ENCODE measurements around the gene MACROD1.

The MACROD1 gene, protein sequence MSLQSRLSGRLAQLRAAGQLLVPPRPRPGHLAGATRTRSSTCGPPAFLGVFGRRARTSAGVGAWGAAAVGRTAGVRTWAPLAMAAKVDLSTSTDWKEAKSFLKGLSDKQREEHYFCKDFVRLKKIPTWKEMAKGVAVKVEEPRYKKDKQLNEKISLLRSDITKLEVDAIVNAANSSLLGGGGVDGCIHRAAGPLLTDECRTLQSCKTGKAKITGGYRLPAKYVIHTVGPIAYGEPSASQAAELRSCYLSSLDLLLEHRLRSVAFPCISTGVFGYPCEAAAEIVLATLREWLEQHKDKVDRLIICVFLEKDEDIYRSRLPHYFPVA

DNA sequence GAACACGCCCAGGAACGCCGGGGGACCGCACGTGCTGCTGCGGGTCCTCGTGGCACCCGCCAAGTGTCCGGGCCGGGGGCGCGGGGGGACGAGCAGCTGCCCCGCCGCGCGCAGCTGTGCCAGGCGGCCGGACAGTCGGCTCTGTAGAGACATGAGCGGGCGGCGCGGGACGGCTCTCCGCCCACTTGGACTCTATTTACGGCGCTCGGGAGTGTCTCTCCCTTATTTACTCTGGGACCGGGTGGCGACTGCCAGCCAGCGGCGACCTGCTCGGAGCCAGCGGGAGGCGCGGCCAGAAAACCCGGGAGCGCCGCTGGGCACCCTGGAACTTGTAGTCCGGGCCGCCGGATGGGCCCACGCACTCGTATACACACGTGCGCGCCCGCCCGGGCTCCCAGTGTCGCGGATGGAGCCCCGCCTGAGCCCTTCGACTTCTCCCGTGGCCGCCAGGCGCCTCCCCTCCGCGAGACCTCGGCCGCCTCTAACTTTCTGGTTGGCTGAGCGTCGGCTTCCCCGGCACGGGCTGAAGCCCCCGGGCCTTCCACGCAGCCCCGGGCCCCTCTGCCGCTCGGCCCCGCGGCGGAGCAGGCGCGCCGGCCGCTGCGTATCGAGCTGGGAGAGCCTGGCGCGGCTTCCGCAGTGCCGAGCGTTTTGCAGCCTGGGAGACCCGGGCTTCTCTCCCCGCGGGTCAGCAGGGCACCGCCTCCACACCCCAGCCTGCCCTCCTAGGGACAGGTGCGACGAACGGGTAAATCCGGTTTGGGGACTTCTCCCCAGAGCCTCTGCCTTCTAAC is at the start of gene MACROD1:
TSS of gene MACROD1 (minus strand) at position 272 of the 794 bp plus-strand sequence. CDS start at position 153, 119 bp downstream.
- peak; percentile 79 for DNase-seq

DNA sequence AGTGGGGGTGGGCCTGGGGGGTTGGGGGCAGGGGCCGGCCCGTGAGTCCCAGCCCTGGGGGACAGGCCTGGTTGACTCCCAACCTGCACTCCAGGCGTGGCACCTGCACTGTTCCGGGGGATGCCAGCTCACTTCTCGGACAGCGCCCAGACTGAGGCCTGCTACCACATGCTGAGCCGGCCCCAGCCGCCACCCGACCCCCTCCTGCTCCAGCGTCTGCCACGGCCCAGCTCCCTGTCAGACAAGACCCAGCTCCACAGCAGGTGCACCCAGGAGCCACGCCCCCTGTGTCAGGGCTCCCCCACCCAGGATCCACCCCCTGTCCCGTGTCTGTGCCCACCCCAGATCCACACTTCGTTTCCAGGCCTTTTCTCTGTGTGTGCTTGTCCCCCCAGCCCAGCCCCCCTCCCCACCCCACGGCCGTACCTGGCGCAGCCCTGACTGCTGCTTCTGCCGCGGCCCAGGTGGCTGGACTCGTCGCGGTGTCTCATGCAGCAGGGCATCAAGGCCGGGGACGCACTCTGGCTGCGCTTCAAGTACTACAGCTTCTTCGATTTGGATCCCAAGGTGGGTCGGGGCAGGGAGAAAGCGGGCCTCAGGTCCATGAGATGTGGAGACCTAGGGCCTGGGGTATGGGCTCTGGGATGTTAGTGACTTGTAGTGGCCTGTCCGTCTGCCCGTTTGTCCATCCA is 45.4 kb upstream of the MACROD1 start:
- no peak for DNase-seq

DNA sequence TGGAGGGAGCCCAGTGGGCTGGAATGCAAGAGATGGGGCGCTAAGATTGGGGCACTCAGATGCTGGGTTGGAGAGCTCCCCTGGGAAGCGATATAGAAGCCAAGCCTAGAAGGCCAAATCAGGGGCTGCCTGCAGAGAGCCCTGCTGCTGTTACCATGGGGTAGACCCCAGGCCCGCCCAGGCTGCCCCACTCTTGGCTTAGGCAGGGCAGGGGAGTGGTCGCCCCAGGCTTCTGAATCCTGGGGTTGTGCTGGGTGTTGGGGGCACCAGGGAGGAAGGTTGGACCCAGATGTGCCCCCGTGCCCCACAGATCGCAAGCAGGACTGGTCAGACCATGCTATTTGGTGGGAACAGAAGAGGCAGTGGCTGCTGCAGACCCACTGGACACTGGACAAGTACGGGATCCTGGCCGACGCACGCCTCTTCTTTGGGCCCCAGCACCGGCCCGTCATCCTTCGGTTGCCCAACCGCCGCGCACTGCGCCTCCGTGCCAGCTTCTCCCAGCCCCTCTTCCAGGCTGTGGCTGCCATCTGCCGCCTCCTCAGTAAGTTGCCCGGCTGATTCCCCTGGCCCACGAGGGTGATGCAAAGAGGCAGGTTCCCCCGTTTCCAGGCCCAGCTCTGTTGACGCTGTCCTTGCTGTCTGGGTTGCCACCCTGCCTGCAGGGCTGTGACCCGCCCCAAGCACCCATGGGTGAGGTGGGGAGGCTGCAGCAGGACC is 44.5 kb upstream of the MACROD1 start:
- no peak for DNase-seq

DNA sequence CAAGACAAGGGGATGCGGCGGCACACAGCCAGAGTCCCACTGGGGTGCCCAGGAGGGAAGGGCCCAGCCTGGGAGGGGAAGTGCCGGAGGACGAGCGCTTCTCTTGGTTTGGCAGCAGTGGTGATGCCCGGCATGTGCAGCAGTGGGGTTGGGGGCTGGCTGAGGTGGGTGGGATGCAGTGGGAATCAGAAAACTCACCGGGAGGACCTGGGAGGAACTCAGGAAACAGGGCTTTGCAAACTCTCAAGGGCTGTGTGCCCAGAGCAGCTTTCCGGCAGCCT is 43.6 kb upstream of the MACROD1 start:
- DNase-seq: no peak

DNA sequence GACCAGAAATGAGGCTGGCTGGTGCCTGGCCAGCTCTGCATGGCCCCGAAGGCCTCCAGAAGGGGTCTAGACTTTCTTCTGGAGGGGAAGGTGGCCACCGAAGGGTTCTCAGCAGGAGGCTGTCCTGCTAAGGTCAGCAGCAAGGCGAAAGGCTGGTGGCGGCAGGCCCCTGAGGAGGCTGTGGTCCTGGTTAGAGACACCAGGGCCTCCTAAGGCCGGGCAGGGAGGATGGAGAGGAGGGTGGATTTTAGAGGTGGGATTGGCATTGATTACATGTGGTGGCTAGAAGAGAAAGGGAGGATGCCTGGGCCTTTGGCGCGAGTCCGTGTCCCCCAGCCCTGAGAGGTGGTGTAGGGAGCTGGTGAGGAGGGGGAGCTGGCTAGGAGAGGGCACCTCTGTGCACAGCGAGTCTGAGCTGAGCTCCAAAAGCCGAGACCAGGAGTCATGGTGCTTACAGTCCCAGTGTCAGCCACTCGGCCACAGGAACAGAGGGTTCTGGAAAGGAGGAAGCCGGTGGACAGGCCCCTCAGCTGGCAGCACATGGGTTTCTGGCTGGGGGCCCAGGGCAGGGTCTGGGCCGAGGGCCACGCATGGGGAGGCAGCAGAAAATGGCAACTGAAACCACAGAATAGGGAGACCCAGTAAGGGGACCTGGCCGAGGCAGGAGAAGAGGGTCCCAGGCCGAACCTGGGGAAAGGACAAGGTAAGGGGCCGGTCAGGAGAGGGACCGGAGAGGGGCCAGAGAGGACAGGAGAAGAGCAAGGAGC is 43.1 kb upstream of the MACROD1 start:
- no peak for DNase-seq

DNA sequence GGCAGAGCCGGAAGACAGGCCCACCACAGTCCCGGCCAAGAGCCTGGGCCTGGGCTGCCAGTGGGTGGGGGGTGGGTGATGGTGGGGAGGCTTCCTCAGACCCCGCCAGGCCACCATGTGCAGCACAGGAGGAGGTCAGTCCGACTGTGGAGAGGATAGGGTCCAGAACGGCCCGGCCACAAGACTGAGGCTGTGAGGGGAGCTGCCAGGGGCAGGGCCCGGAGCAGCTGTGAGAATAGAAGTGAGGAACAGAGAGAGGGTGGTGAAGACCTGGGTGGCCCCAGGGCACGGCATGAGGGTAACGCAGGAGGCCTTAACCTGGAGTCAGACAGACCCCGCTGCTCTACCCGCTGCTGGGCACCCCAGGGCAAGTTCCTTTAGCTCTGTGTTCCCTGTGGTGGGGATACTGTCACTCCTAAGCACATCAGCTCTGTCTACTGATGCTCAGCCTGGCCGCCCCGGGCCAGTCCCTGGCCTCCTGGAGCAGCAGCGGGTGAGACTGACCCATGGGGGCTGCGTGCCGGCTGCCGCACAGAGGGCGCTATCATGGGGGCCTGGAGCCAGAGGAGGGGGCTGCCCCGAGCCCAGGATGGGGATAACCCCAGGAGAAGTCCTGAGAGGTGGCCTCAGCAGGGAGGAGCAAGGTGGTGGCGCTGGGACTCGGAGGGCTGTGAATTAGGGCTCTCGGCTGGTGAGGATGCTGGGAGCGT is 42.3 kb upstream of the MACROD1 start:
- DNase-seq: no peak

DNA sequence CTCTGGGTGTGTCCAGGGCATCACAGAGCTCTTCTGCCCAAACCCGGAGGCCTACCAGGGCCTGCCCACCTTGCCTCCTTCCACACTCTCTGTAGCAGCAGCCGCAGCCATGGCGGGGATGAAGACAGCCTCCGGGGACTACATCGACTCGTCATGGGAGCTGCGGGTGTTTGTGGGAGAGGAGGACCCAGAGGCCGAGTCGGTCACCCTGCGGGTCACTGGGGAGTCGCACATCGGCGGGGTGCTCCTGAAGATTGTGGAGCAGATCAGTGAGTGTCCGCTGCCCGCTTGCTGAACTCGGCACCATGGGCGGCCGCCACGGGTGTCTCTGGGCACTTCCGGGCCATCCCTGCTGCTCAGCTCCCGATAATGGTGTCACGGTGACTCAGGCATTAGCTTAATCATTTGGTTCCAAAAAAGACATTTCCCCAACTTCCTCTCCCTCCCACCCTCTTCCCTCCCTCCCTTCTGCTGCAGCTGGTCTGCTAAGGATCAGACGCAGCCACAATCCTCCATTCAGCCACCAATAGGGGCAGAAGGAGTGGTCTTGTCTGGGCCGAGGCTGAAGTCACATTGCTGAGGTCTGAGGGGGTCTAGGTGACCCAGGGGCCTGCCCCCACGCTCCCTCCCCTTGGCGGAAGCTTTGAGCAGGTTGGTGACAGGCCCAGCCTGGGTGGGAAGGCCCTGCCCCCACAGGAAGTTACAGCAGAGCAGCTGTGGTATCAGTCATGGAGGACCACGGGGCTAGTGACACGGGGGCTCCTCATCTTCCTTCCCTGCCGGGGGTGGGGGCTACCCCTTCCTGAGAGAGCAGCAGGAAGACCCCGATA is 41.6 kb upstream of the MACROD1 start:
- DNase-seq: no peak

DNA sequence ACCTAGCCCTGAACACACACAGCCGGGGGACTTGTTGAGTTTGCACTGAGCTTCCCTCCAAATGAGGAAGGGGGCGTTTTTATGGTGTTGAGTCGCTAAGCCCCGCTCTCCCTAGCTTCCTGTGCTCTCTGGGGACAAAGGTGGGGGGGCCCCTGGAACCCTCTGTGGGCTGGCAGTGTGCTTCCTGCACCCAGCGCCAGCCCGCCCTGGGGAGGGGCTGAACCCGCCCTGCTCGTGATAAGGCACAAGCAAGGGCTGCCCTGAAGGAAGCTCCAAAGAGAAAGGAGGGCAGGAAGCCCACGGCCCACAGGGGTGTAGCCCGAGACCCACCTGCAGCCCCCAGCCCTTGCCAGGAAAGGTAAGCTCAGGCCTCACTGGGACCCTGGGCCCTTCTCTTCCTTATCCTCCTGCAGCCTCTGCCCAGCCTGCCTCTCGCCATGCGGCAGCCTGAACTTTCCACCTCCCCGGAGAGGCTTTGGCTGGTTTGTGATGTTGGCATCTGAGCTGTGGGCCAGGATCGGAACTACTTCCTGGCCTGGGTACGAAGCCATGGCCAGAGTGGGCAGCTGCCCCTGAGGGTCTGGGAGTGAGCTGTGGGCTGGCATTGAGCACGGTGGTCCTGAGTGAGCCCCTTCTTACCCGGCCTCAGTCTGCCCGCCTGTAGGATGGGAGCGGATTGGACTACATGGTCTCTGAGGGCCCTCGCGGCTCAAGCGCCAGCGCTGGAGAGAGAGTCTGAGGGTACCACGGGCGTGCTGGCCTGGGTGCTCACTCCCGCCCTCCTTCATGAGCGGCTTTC is 40.7 kb upstream of the MACROD1 start, which contains the start of gene FERMT3:
TSS of gene FERMT3 (plus strand) at position 265 of the 799 bp plus-strand sequence. CDS start 644 bp downstream, outside the sequence.
- DNase-seq: no peak

DNA sequence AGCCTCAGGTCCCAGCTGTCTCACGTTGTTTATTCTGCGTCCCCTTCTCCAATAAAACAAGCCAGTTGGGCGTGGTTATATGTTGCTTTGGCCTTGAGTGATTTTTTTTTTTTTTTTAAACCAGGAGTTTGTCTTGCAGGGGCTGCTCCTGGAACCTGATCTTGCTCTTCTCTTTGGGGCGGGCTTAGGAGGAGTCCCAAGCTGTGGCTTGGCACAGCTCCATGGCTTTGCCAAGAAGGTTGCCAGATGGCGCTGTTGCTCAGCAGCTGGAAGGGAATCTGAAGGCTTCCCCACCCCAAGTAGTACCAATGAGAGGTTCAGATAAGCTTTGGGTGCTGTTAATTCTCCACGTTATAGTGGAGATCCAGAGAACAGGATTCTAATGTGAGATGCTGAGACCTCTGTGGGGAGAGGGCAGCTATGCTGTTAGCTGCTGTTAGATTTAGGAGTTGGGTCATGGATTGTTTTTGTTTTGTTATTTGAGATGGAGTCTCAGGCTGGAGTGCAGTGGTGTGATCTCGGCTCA is 38.6 kb upstream of the MACROD1 start:
- peak; percentile 81 for DNase-seq

DNA sequence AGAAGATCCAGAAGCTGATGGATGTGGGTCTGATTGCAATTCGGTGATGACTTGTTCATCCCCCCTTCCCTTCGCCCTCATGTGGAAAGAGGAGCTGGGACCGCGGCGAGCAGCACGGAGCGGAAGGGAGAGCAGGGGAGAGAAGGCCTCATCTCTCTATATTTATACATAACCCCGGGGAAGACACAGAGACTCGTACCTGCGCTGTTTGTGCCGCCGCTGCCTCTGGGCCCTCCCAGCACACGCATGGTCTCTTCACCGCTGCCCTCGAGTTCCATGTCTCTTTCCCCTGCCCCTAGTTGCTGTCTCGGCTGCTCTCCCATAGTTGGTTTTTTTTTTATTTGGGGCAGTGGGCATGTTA is 38.1 kb upstream of the MACROD1 start:
- no peak for DNase-seq

DNA sequence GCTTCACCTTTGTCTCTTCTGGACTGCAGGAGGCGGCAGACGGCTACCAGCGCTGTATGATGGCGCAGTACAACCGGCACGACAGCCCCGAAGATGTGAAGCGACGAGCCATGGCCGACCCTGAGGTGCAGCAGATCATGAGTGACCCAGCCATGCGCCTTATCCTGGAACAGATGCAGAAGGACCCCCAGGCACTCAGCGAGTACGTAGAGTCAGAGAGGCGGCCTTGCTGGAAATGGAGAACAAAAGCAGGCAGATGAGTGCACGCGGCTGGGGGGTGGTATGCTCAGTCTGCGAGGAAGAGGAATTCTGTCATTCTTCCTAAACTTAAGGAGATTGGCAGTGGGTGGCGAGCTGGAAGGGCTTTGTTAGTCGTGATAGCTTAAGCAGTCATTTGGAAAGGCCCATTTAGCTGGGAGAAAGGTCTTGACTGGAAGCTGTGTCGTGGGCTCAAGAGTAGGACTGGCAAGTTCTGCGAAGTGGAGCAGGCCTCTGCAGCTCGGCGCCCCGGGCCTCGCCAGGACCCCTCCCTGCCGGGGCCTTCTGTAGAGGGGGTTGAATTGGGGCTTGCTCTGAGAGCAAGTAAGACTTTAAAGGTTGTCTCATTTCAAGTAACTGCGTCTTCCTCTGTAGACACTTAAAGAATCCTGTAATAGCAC is 37.6 kb upstream of the MACROD1 start:
- no peak for DNase-seq

DNA sequence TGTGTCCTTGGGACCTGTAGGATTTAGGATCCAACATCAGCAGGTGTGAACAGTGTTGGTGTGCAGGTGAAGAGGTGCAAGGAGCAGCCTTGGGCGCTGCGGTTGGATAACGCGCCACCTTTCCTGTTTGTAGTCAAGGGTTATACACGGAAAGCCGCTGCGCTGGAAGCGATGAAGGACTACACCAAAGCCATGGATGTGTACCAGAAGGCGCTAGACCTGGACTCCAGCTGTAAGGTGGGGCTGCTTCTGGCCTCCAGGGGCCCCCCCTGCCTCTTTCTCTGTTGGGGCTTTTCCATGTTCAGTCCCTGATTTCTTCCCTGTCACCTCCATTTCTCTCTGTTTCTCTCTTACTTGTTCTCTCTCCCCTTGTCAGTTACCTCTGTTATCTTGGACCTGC is 37.1 kb upstream of the MACROD1 start:
- DNase-seq: no peak

DNA sequence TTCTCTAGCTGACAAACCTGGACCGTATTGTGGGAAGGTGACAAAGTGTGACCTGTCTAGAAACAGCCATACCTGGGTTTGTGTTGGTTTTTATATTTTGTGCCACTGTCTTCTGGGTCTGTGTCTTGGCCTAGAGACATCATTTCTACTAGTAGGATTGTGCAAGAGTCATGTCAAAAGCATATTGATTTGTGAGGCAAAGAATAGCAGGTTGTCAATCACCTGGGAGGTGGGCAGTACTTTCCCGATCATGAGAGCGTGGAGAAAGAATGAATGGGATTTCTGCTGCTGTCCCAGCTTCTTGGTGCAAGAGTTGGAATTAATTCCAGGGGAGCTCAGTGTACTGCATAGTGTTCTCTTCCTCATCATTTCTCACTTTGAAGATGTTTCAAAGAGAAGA is 35.6 kb upstream of the MACROD1 start:
- DNase-seq: no peak

DNA sequence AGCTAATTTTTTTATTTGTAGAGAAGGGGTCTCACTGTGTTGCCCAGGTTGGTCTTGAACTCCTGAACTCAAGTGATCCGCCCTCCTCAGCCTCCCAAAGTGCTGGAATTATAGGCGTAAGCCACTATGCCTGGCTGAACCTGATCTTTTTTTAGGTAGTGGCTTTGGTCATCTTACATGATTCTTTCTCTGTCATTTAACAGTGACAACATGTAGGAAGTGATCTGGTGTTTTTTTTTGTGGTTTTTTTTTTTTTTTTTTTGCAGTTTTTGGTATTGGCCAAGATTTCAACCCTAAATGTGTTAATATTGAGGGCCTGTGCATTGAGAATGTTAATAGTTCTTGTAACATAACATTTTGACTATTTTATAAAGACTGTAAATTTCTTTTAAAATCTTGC is 32.6 kb upstream of the MACROD1 start:
- no peak for DNase-seq

DNA sequence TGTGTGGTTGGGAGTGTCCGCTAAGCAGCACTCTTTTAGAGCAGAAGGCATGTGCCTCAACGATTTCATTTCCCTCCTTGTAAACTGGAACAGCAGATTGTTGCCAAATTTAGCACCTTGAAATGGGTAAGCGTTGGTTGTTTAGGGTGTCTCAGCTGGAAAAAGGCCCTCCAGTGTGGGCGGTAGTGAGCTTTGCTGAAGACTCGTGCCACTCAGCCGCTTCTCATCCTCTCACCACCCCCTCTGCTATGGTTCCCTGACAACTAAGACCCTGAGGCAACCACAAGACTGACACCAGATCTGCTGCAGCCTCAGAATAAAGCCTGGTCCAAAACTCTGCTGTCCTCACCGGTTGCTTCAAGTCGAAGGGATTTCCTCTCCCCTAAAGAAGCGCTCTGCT is 30.7 kb upstream of the MACROD1 start:
- no peak for DNase-seq

DNA sequence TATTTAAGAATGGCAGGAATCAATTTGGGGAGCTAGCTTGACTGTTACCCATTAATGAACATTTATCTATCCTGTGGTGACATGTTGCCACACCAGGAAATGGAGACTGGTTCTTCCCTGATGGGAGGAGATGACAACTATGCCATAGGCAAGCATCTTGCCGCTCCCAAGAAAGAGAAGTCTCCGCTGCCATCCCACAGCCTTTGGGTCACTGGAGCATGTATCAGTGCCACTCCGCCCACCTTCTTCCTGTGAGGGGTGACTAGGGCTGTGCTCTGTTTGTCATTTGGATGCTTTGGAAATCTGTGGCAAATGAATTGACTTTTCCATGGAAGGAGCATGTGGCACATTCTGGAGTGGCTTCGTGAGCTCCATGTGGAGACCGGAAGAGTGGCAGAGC is 26.5 kb upstream of the MACROD1 start:
- DNase-seq: no peak

DNA sequence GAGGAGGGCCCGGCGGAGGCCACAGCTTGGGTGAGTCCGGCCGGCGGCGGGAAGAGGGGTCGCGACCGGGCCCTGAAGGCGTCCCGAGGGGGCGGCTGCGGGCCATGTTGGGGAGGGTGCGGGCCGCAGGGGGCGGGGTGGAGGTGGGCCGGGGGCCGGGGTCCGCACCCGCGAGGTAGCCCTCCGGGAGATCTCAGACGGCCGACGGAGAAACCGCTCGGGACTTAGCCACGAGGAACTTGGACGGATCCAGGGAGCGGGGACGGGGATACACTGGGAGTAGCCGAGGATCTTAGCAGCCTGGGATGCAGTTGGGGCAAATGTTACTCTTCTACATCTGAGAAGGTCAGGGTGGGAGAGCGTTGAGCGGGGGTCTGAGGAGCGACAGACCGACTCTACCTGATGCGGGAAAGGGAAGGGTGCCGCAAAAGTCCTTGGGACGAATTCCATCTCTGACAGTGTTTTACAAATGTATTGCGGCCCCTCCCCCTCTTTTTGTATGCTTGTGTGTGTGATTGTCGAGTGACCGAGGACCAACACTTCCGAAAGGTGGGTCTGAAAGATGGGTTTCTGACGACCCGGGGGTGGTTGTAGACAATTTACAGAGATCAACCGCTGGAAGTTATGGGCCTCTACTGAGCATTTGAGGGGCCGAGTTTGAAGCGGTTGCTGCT is 20.7 kb upstream of the MACROD1 start:
- DNase-seq: no peak

DNA sequence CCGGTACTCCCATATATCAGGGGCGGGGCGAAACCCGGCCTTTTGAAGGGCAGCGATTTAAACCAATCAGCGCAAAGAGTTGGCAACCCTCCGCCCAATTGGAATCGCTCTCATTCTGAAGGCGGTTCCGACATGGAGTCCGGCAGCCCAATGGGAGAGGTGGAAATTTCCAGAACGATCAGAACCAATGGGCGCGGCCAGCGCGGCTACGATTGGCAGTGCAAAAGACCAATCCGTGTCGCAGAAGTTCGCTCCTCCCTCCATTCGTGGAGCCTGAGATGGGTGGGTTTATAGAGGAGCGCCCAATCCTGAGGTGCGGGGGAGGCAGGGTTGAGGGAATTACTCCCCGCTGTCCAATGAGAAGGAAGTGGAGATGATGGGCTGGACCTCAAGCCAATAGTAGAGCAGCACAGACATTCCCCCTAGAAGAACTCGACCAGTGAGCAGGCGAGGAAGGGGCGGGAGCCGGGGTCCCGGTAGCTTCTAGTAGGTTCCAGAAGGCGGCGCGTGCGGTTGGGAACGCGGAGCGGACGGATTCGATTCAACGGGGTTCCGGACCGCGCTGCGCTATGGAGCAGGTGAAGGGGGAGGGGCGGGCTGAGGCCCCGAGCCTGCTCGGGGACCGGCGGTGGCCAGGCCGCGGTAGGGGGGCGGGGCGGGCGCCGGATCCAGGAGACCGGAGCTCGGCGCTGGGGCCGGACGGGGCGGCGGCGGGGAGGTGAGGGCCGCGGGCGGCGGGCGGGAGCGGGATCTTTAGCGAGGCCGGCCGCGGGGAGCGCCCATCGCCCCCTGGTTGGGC is 20.0 kb upstream of the MACROD1 start, which contains the start of gene STIP1:
TSS of gene STIP1 (plus strand) at position 479 of the 799 bp plus-strand sequence. CDS start at position 570, 91 bp downstream.
- peak; percentile 100 for DNase-seq

All from NCI-H446 treated with DMSO at 0.1 percent for 48 hours (cell line).